H9 (cell line): ENCODE data around the gene LRRC31. TPM values are rescaled to one million over a fixed set of nuclear protein-coding genes. Genes with fewer than 3 reads are reported as not detected.

Source experiments
- DNase-seq: peaks from one replicate; pipeline ENCODE4 v3.0.0-alpha.2; 2017
- H2AFZ ChIP-seq: one replicate; pipeline ENCODE4 v1.6.1; 2013; ENCODE audit warnings: mild to moderate bottlenecking, low read length, control low read depth, moderate library complexity
- H2AK5ac ChIP-seq: 2 replicates; pipeline ENCODE4 v1.6.1; 2013; ENCODE audit warnings: low read length, control low read depth, mixed read lengths; ENCODE audit not compliant: insufficient read length
- H2BK120ac ChIP-seq: one replicate; pipeline ENCODE4 v1.6.1; 2013; ENCODE audit warnings: low read depth, mild to moderate bottlenecking, low read length, control low read depth, inconsistent platforms; ENCODE audit not compliant: poor library complexity, severe bottlenecking
- H2BK12ac ChIP-seq: 2 replicates; pipeline ENCODE4 v1.6.1; 2013; ENCODE audit warnings: low read length, control low read depth, mixed read lengths, low read depth; ENCODE audit not compliant: insufficient read length
- H2BK15ac ChIP-seq: 2 replicates; pipeline ENCODE4 v1.6.1; 2013; ENCODE audit warnings: low read depth, low read length, control low read depth
- H2BK20ac ChIP-seq: one replicate; pipeline ENCODE4 v1.6.1; 2013; ENCODE audit warnings: low read depth, mild to moderate bottlenecking, low read length, control low read depth, inconsistent platforms; ENCODE audit not compliant: poor library complexity, severe bottlenecking
- H2BK5ac ChIP-seq: 2 replicates; pipeline ENCODE4 v1.6.1; 2013; ENCODE audit warnings: low read length, control low read depth, mixed read lengths; ENCODE audit not compliant: insufficient read length
- H3K14ac ChIP-seq: 2 replicates; pipeline ENCODE4 v1.6.1; 2013; ENCODE audit warnings: low read length, control low read depth; ENCODE audit not compliant: insufficient read depth
- H3K18ac ChIP-seq: 2 replicates; pipeline ENCODE4 v1.6.1; 2013; ENCODE audit warnings: low read depth, mild to moderate bottlenecking, mixed read lengths, low read length, control low read depth; ENCODE audit not compliant: insufficient read length
- H3K23ac ChIP-seq: 2 replicates; pipeline ENCODE4 v1.6.1; 2013; ENCODE audit warnings: low read length, control low read depth, mixed read lengths, low read depth; ENCODE audit not compliant: insufficient read length
- H3K23me2 ChIP-seq: 2 replicates; pipeline ENCODE4 v1.6.1; 2013; ENCODE audit warnings: low read depth, mild to moderate bottlenecking, mixed read lengths, low read length, control low read depth; ENCODE audit not compliant: insufficient read length, poor library complexity, severe bottlenecking
- H3K27ac ChIP-seq: 2 replicates; pipeline ENCODE4 v1.5.1; 2013; ENCODE audit warnings: low read length, control low read depth, mixed read lengths, low read depth; ENCODE audit not compliant: insufficient read length
- H3K27me3 ChIP-seq: 2 replicates; pipeline ENCODE4 v1.6.1; 2013; ENCODE audit warnings: low read length, control low read depth, inconsistent platforms; ENCODE audit not compliant: insufficient read depth
- H3K4ac ChIP-seq: 2 replicates; pipeline ENCODE4 v1.6.1; 2013; ENCODE audit warnings: low read depth, mild to moderate bottlenecking, control low read depth, inconsistent platforms, low read length, moderate library complexity
- H3K4me1 ChIP-seq: 2 replicates; pipeline ENCODE4 v1.6.1; 2013; ENCODE audit warnings: low read length, control low read depth, inconsistent platforms; ENCODE audit not compliant: insufficient read depth
- H3K4me2 ChIP-seq: 2 replicates; pipeline ENCODE4 v1.6.1; 2013; ENCODE audit warnings: low read length, control low read depth, mixed read lengths; ENCODE audit not compliant: insufficient read length, insufficient read depth
- H3K56ac ChIP-seq: 2 replicates; pipeline ENCODE4 v1.6.1; 2013; ENCODE audit warnings: low read depth, mild to moderate bottlenecking, mixed read lengths, low read length, control low read depth; ENCODE audit not compliant: insufficient read length
- H3K79me1 ChIP-seq: 2 replicates; pipeline ENCODE4 v1.6.1; 2013; ENCODE audit warnings: low read depth, mild to moderate bottlenecking, moderate library complexity, low read length, control low read depth, inconsistent platforms; ENCODE audit not compliant: insufficient read depth, poor library complexity, severe bottlenecking
- H3K79me2 ChIP-seq: 2 replicates; pipeline ENCODE4 v1.6.1; 2013; ENCODE audit warnings: low read length, control low read depth, inconsistent platforms; ENCODE audit not compliant: insufficient read depth
- H3K9ac ChIP-seq: 2 replicates; pipeline ENCODE4 v1.6.1; 2013; ENCODE audit warnings: low read length, control low read depth, mixed read lengths; ENCODE audit not compliant: insufficient read length; ENCODE audit errors: extremely low read depth
- H3K9me3 ChIP-seq: one replicate; pipeline ENCODE4 v1.6.1; 2013; ENCODE audit warnings: low read depth, low read length, inconsistent platforms; ENCODE audit not compliant: control insufficient read depth
- H3T11ph ChIP-seq: one replicate; pipeline ENCODE4 v1.6.1; 2013; ENCODE audit warnings: mild to moderate bottlenecking, low read length, control low read depth, inconsistent platforms
- H4K20me1 ChIP-seq: one replicate; pipeline ENCODE4 v1.6.1; 2013; ENCODE audit not compliant: control insufficient read depth, insufficient read length, insufficient read depth
- H4K5ac ChIP-seq: 2 replicates; pipeline ENCODE4 v1.6.1; 2013; ENCODE audit warnings: low read depth, mild to moderate bottlenecking, mixed read lengths, low read length, control low read depth; ENCODE audit not compliant: insufficient read length
- H4K8ac ChIP-seq: replicated peaks from 2 replicates; pipeline ENCODE4 v1.6.1; 2013; ENCODE audit warnings: low read length, control low read depth, mixed read lengths, low read depth; ENCODE audit not compliant: insufficient read length
- H4K91ac ChIP-seq: 2 replicates; pipeline ENCODE4 v1.6.1; 2013; ENCODE audit warnings: low read depth, mild to moderate bottlenecking, moderate library complexity, mixed read lengths, low read length, control low read depth; ENCODE audit not compliant: insufficient read length
- H3K27ac Mint-ChIP-seq, 3 experiments: 2 replicates in 2 of 3; 3 replicates in 1 of 3; pipeline ENCODE4 v1.8.0; 2020 to 2021; ENCODE audit warnings: mixed read lengths in 3 of 3, mild to moderate bottlenecking in 1 of 3, moderate library complexity in 1 of 3
- H3K27me3 Mint-ChIP-seq: 2 replicates; pipeline ENCODE4 v1.8.0; 2021; ENCODE audit warnings: low read depth, mild to moderate bottlenecking, moderate library complexity, mixed read lengths
- H3K36me3 Mint-ChIP-seq, 3 experiments: 2 replicates in 2 of 3; 3 replicates in 1 of 3; pipeline ENCODE4 v1.8.0; 2020 to 2021; ENCODE audit warnings: low read depth in 3 of 3, mixed read lengths in 3 of 3; ENCODE audit not compliant: insufficient read depth in 1 of 3
- H3K4me1 Mint-ChIP-seq, 2 experiments: 2 replicates each; pipeline ENCODE4 v1.8.0; 2020; ENCODE audit warnings: mixed read lengths in 2 of 2
- H3K4me3 Mint-ChIP-seq, 2 experiments: 2 replicates in 1 of 2; 3 replicates in 1 of 2; pipeline ENCODE4 v1.8.0; 2020 to 2021; ENCODE audit warnings: mild to moderate bottlenecking in 2 of 2, mixed read lengths in 2 of 2, moderate library complexity in 1 of 2
- H3K9me3 Mint-ChIP-seq, 2 experiments: 2 replicates in 1 of 2; 3 replicates in 1 of 2; pipeline ENCODE4 v1.8.0; 2020; ENCODE audit warnings: mild to moderate bottlenecking in 2 of 2, mixed read lengths in 2 of 2, moderate library complexity in 1 of 2
- CTCF ChIP-seq: fragments of 200-600 bp; sonication (generic); conservative IDR thresholded peaks from 3 replicates; pipeline ENCODE4 v1.8.0; 2021; ENCODE audit warnings: antibody characterized with exemption, mild to moderate bottlenecking
- total RNA-seq: library from RNA; stranded (reverse); gene quantifications from 2 replicates; pipeline ENCODE4 v1.2.1, GENCODE V29; 2021

LRRC31 gene
- total RNA-seq, 1 experiment from 2014 or later: not detected

- no peak overlapping the region for H3K27ac Mint-ChIP-seq
- H3K9me3 Mint-ChIP-seq: no peaks in the 10 kb centered on the region
- H4K8ac ChIP-seq: no peak overlapping the region
- H3K36me3 Mint-ChIP-seq: peaks cover 11 to 32% (median 30%) of the 10 kb centered on the region in 3 experiments; a peak in 6 of 7 replicates
- no peak overlapping the region for H2AK5ac ChIP-seq
- H2BK5ac ChIP-seq: no peak overlapping the region
- no peak for TF ChIP-seq CTCF
- no peak overlapping the region for H3K9ac ChIP-seq
- H4K20me1 ChIP-seq: no peaks in the 10 kb centered on the region
- H3K27me3 ChIP-seq: no peaks in the 10 kb centered on the region
- H3K4ac ChIP-seq: no peak overlapping the region
- H2BK12ac ChIP-seq: no peak overlapping the region
- no peaks in the 10 kb centered on the region for H3K9me3 ChIP-seq
- H3K56ac ChIP-seq: no peak overlapping the region
- no peak overlapping the region for H3T11ph ChIP-seq
- H3K27ac ChIP-seq: no peak overlapping the region
- no peak overlapping the region for H2BK20ac ChIP-seq
- no peaks in the 10 kb centered on the region for H3K79me1 ChIP-seq
- no peak overlapping the region for H4K91ac ChIP-seq
- H2AFZ ChIP-seq: no peak overlapping the region
- no peak overlapping the region for H3K4me3 Mint-ChIP-seq
- no peak overlapping the region for H4K5ac ChIP-seq
- no peak for DNase-seq
- no peaks in the 10 kb centered on the region for H3K79me2 ChIP-seq
- no peak overlapping the region for H3K14ac ChIP-seq
- no peak overlapping the region for H3K23ac ChIP-seq
- H3K4me1 ChIP-seq: no peaks in the 10 kb centered on the region
- H3K4me2 ChIP-seq: no peak overlapping the region
- H3K23me2 ChIP-seq: no peaks in the 10 kb centered on the region
- H2BK120ac ChIP-seq: no peak overlapping the region
- H2BK15ac ChIP-seq: no peak overlapping the region
- H3K4me1 Mint-ChIP-seq: peaks cover 0 to 8% of the 10 kb centered on the region in 2 experiments; a peak in 2 of 4 replicates
- no peaks in the 10 kb centered on the region for H3K27me3 Mint-ChIP-seq
- H3K18ac ChIP-seq: no peak overlapping the region
Observed at GRCh38 chr3:169790219-169790618, 79.5 kb downstream of the LRRC31 start.

Other genes starting within 250 kb of the LRRC31 start
- 0.15 and 0.35 TPM in 2 replicates for gene MECOM, start 206.2 kb downstream of the LRRC31 start, total RNA-seq
- 12.9 and 14.1 TPM in 2 replicates for gene TERC, start 104.9 kb downstream of the LRRC31 start, total RNA-seq
- gene ACTRT3, start 100.4 kb downstream of the LRRC31 start, total RNA-seq: 5.9 and 6.1 TPM in 2 replicates
- 15.9 and 16.3 TPM in 2 replicates for gene MYNN, start 96.5 kb downstream of the LRRC31 start, total RNA-seq
- gene LRRIQ4, start 57.1 kb downstream of the LRRC31 start, total RNA-seq: 0.26 TPM in 1 of 2 replicates, not detected in the other
- gene LRRC34, start 57.0 kb downstream of the LRRC31 start, total RNA-seq: 4.6 and 5.1 TPM in 2 replicates
- not detected in 2 replicates for gene SAMD7, start 41.6 kb upstream of the LRRC31 start, total RNA-seq
- 90.3 and 98.7 TPM in 2 replicates for gene SEC62, start 96.9 kb upstream of the LRRC31 start, total RNA-seq
- 14.1 and 15.4 TPM in 2 replicates for gene GPR160, start 168.1 kb upstream of the LRRC31 start, total RNA-seq